Bone marrow (tissue), 2 donors: ENCODE results near the gene FGL2.
A peak's percentile ranks its signal among the peaks of the same experiment; 100 is the strongest.
"Not testable (repeated sequence)": the region's sequence is repeated elsewhere in the genome, so short reads cannot be mapped to it uniquely, and the experiment has no call there.

Experiments
- DNase-seq, 2 donors: peaks; one replicate each; lab custom pipeline; 2025; lab: John Stamatoyannopoulos, UW

Gene FGL2

DNA sequence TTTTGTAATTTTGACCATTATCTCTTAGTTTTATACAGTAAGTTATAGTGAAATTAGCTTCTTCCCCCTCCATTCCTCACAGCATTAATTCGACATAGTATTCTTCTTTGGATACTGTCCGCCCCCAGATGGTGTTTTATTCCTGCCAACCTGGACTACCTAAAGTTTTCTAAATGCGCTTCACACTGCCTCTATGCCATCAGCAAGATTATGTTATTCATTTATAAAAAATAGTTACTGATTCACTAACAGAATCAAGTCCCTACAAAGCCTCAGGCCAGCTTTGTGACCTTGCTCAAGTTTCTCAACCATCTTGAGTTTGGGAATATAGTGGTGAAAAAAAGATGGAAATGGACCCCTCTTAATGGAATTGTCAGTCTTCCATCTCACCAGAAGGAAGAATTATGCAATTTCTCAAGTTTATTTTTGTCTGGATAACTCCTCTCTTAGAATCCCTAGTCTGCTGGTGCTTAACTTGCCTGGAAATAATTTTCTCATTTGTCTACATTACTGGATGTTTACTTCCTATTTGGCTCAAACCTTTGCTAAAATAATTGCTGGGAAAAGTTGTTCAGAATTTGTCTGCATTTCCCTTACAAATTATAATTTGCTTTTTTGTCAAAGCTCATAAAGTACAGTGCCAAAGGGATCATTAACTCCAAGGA is 16.7 kb upstream of the FGL2 start:
- no peak for DNase-seq

DNA sequence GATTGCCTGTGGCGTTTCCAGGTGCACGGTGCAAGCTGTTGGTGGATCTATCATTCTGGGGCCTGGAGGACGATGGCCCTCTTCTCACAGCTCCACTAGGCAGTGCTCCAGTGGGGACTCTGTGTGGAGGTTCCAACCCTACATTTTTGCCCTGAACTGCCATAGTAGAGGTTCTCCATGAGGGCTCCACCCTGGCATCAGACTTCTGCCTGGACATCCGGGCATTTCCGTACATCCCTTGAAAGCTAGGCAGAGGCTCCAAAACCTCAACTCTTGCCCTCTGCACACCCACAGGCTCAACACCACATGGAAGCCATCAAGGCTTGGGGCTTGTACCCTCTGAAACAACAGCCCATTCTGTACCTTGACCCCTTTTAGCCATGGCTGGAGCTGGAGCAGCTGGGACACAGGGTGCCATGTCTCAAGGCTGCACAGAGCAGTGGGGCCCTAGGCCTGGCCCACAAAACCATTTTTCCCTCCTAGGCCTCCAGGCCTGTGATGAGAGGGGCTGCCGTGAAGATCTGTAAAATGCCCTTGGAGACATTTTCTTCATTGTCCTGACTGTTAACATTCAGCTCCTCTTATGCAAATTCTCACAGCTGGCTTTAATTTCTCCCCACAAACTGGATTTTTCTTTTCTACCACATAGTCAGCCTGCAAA is 10.0 kb upstream of the FGL2 start:
- no peak for DNase-seq

DNA sequence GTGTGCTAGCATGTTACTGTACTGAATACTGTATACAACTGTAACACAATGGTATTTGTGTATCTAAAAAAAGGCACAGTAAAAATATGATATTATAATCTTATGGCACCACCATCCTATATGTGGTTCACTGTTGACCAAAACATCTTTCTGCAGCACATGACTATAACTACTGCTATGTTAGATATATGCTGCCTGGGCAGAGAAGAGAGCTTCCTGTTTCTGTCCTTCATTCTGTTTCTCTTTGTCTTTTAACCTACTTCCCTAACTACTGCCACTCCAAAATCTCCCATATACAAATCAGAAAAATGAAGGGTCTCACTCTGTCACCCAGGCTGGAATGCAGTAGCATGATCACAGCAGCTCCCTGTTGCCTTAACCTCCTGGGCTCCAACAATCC is 8.8 kb upstream of the FGL2 start:
- no peak for DNase-seq

DNA sequence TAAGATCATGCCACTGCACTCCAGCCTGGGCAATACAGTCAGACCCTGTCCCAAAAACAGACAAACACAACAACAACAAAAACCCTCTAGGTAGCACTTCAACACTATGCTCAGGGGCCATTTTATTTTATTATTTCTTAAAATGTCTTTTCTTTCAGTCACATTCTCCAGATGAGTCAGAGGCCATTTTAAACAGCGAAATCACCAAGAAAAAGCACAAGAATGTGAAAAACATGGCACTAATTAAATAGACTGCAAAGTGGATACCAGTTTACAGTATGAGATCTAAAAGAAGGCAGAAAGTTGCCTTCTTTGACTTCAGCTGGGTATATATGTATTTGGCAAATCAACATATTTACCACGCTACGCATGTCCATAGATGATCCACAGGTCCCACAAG is 6.1 kb upstream of the FGL2 start:
- DNase-seq: no peak

DNA sequence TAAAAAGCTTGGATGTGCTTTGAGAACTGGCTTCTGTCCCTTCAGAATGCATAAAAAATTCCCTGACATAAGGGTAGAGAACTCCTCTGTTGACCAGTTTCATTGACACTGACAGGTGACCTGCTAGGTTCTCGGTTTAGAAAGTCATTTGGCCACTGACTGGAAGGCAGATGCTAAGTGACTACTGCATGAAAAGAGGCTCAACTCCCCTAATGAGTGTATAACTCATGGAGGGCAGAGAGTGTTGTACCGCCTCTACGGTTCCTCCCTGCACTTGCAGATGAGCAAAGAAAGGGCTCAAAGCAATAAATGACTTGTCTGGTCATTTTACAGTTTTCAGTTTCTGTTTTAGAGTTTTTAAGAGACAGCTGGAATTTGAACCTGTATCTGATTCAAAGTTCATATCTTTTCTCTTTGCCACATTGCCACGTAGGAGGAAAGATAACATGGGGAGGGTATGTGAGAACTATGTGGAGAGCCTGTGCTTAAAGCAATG is 2.9 kb upstream of the FGL2 start:
- DNase-seq: no peak

DNA sequence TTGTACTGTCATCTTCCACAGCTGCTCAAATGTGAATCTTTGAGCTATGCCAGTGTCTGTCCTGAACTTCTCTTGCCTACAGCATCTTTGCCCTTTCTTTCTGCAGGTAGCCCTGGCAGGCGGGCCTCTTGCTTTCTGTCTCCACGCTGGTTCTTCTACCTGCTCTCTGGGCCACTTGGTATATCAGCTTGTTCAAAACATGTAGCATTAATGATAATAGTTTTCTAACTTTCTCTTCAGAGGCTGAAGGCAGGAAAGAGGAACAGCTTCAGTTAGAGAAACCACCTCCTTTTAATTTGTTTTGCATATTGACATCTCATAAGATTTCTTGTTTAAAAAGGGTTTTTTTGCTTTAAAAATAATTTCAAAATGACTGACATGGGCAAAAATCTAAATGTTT is 923 bp upstream of the FGL2 start:
- DNase-seq: no peak

DNA sequence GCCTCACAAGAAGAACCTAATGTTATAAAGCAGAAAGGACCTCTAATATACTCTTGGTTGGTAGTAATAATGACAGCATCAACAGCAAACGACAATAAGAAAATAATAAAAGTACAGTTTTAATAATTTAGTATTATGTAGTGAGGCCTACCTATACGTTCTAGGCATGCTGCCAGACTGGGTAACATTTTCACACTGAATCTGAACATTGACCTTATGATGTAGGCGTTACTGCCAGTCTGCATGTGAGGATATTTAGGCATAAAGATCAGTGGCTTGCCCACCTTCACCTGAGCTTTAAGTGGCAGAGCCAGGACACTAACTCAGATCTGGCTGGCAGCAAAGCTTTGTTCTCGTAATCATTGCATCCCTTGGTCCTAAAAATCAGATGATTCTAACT is 2.5 kb downstream of the FGL2 start:
- DNase-seq: no peak

DNA sequence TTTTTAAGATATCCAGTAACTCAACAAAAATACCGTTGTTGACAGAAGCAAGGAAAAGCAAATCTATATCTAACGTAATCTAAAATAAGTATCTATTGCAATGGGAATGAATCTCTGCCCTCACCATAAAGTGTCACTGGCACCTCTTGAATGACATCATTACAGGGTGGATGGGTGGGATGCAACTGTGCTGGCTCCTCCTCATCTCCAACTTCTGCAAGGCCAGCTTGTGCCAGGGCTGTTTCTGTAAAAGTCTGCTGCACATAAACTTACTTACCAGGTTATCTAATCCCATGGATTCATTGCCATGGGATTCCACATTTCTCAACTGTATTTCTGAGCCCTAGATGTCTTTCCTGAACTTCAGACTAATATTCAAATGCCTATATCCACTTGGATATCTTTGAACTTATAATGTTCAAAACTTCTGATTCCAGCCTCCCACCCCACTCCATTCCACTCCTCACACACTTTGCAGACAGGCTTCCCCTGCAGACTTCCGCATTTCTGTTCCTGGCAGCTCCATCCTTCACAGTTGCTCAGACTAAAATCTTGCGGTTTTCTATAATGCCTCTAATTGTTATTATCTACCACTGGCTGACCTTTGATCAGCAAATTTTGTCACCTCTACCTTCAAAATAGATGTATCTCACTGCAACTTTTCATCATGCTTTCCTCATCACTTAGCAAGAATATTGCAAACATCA is 10.7 kb downstream of the FGL2 start:
- peak in 1 of 2 donors; percentile 81 for DNase-seq

DNA sequence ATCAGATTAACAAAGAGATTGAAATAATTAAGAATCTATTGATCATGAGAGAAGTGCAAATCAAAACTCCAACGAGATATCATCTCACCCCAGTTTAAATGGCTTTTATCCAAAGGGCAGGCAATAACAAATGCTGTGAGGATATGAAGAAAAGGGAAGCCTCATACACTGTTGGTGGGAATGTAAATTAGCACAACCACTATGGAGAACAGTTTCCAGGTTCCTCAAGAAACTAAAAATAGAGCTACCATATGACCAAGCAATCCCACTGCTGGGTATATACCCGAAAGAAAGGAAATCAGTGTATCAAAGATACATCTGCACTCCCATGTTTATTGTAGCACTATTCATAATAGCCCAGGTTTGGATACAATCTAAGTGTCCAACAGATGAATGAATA is 13.8 kb downstream of the FGL2 start:
- no peak for DNase-seq

DNA sequence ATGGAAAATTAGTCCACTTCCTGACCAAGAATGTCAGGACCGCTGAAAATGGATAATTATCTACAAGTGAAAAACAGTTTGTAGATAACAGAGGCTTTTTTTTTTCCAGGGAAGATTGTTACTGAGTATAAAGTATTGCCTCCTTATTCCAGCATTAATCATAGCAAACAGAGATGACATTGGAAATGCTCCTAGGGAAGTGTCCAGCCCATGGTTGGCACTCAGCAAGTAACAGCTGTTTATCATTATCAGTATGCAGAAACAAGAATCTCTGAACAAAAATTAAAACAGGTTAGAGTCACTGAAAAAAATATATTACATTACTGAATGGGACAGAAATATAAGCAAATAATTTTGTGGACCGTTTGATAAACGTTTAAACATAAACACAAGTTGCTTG is 14.6 kb downstream of the FGL2 start:
- DNase-seq: no peak

DNA sequence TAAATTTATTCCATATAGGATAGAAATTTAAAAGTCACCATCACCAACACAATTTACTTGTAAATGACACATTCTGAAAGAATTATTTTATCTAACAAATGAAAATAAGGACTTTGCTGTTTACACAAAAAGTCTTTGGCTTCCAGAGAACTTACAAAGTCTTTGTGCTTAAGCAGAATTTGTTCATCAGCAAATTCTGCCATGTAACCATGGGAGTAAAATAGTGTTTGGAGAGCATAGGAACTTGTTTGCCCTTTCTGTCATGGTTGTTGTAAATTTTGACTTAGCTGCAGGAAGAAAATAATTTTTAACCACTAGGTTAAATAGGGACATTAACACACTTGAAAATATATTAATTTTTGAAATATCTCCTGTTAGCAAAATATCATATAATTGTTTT is 15.2 kb downstream of the FGL2 start:
- no peak for DNase-seq

DNA sequence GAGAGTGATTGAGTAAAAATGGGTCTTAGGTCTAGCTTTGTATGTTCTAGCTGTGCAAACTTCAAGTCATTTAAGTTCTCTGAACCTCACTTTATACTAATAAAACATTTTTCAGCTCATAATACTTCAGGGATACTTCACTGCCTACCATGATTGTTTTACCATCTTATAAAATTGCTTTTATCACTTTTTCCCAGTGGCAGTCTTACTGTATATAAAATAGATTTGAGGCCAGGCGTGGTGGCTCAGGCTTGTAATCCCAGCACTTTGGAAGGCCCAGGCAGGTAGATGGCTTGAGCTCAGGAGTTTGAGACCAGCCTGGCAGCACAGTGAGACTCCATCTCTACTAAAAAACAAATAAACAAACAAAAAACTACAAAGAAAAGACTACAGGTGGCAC is 17.4 kb downstream of the FGL2 start:
- DNase-seq: no peak

DNA sequence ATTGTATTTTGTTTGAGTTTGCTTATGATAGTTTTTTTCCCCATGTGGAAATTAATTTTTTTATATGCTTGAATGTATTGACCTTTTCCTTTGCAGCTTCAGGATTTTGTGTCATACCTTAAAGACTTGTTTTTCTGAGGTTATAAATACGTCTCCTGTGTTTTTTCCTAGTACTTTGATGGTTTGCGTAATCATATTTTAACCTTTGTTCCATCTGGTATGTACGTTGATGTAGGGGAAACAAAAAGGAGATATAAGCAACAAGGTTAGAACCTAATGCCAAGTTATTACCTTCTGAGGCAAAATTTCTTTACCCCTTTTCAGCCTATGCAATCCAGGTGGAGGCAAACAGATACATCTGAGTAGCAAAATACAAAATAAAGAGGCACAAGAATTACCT is 17.9 kb downstream of the FGL2 start:
- DNase-seq: no peak

DNA sequence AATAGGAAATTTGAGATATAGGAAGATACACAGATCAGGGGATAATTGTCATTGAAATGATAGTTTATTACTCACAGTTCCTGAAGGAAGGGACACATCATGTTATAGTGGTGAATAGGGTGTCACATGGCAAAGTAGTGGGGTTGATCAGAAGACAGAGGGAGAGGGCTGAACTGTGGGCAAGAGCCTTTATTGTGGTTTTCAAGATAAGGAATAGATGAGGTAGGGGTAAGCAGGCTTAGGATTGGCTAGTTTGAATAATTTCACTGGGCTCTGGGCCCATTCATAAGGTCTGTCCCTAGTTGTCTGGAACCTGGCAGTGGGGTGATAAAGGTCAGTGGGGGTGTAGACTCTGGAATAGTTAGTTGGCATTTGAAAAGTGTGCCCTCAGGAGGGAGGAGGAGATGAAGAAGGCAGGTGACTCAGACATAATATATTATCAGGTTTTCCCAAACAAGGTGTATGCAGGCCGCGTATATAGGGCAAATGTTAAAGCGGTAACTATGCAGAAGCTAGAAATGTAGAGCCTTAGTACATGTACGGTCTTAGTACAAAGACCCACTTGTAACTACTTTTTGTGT is 18.5 kb downstream of the FGL2 start:
- DNase-seq: no peak

DNA sequence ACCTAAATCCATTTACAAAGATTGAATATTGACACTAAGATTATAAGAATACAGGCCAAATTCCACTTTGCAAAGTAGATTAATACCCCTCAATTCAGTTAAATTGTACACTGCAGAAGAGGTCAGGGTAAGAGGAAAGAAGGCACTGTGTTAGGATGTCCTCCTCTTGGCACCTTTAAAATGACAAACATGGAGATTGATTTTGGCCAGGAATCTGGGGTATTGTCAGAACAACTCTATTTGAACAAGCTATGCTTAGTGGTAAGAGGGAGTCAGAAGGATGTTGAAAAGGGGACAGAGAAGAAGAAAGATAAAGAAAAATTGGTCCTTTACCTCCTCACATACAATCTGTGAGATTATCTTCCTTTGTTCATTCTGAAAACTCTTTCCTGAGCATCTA is 21.6 kb downstream of the FGL2 start:
- DNase-seq: not testable (repeated sequence)

DNA sequence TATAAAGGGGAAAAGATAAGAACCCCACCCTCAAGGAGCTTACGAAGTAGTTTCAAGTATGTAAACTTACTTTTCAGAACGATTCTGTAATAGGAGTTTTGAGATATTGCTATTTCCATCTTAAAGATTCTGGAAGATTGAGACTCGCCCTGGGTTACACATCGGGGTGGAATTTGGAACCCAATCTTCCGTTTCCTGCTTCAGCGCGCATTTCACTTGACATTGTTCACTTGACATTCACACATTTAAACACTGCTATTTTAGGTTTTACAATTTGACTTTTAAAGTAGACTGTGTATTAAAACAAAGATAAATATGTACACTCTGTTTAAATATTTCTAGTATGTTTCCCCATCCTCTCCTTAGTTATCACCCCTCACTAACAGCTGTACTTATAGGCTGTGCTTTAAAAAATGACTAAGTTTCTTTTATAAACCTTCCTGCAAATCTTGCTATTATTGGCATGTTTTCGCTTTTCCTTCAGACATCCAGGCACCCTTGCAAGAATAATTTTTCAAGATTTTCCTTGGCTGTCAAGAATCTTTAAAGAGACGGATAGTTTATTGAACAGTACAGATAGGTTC is 22.2 kb downstream of the FGL2 start:
- not testable (repeated sequence) for DNase-seq

DNA sequence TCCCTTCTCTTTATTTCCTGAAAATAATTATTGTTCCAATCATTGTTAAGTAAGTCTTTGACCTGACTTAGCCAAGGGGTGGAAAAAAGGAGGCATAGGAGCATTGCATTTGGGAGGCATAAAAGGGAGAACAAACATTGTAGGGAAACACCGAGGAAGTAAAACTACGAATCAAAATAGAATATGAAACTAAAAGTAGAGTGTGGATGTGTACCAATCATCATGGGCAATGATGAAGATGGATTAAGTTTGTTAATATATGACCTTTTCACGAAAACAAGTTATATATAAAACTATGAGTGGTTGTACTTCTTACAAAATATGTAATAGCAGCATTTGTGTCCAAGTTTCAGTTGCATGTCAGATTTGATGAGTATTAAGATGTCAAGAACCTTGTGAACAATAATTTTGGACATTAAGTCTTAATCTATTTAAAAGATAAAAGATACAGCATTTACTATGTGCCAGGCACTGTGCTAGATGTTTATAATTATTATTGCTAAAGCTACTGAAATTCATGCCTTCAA is 24.3 kb downstream of the FGL2 start:
- not testable (repeated sequence) for DNase-seq

DNA sequence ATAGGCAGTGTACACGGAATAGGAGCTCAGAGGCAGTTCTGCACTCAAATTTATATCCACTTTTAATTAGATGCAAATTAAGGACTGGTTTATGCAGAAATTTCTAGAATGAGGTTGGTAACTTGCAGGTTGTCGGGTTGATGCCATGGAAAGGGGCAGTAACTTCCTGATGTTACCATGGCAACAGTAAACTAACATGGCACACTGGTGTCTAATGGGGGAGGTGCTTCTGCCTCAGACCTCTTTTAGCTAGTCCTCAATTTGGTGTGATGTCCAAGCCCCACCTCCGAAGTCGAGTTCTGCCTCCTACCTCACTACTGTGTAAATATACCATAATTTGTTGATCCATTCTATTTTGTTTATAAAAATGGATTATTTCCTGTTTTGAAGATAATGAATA is 25.2 kb downstream of the FGL2 start:
- not testable (repeated sequence) for DNase-seq

DNA sequence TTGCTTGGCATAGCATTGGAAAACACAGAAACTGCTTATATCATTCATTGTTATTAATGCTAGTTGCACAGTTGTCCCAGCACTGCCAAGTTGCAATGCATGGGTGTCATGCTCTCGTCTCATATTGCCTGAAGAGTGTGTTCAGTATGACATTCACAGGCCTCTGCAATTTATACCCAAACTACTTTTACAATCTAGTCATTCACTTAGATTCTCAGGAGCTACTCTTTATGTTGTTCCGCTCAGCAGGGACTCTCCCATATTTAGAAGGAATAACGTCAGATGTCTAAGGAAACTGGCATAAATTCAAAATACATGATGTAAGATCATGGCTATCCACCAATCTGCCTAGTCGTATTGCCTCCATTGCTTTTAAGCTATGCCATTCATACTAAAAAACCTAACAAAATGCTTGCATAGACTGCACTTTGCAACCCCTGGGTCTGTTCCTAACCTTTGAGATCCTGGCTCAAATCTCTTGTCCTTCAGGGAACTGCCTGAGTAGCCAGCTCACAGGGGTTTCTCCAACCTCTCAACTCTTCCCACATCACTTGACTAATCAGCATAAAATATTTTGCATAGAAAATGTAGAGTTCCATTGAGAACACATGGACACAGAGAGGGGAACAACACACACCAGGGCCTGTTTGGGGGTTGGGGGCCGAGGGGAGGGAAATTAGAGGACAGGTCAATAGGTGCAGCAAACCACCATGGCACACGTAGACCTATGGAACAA is 27.0 kb downstream of the FGL2 start:
- DNase-seq: not testable (repeated sequence)

DNA sequence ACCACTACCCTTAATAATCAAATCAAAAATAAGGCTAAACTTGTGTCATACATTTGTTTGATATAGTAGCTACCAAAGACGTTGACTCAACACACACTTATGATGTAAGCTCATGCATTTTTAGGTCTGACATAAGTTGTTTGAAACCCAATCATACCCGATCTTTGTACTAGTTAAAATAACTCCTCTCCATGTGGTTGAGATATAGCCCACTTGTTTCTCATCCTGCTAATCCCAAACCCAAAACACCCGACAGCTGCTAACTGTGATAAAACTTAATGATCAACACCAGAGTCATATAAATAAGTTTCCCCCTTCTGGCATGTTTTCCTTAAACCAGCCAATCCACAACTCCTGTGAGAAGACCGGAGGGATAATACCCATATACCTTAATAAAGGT is 28.5 kb downstream of the FGL2 start:
- DNase-seq: not testable (repeated sequence)

DNA sequence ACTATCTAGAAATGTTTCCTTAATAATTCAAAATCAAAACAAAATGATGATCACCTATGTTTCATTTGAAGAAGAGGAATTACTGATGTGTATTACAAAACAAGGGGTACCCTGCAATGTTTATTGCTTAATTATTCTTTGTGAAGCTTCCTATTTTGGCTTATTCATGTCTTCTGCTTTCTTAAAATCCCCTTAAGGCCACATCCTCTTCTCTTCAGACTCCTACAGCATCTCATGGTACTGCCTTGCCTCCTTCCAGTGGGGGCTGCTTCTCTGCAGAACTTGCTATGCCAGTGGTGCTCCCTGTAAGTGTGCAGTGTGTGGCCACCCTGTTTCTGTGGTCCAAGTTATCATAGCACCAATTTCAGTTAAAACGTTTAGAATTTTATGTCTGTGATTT is 42.2 kb downstream of the FGL2 start:
- no peak for DNase-seq

DNA sequence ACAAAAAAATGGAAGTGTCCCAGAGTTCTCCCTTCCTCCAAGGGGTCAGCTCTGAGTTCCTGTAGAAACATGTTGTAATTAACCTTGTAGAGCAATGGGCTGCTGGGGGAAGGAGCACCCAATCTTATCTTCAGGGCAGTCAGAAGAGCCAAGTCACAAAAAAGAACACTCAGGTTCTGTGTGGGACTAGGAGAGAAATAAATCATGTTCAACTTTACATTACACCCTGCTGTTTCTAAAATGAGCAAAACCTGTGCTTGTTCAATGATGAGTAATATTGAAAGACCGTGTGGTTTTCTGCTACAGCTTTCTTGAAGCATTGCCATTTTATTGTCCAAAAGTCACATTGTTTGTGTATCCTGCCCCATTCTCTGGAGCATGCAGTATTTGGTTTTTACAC is 42.6 kb downstream of the FGL2 start:
- DNase-seq: not testable (repeated sequence)
